GM18868 (cell line): Measurements from ENCODE around the gene ITPR1.
"Not testable (repeated sequence)": the region's sequence is repeated elsewhere in the genome, so short reads cannot be mapped to it uniquely, and the experiment has no call there.

Experiments used
- ATAC-seq: cut with Tn5 transposase; IDR thresholded peaks from one replicate; pipeline ENCODE4 v1.9.1; 2021; ENCODE audit warnings: mild to moderate bottlenecking, moderate library complexity; ENCODE audit not compliant: unreplicated experiment

Gene ITPR1

DNA sequence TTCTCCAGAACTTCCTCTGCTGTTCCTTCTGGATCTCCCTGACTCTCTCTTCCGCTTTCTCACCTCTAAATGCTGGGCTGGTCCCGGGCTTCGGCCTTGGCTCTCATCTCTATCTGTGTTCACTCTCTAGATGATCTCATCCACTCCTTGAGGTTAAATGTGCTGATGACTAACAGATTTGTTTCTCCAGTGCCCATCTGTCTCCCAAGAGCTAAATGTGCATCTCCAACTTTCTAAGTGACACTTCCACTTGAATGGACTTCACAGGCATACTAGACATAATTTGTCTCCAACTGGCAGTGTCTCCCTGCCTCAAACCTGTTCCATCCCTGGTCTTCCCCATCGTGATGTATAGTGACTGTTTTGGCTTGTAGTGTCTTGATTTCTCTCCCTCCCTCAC lies 95.3 kb downstream of the ITPR1 start:
- ATAC-seq = no peak

GRCh38 chr3:4589475-4590097 lies 96.4 kb downstream of the ITPR1 start:
- no peak for ATAC-seq

DNA sequence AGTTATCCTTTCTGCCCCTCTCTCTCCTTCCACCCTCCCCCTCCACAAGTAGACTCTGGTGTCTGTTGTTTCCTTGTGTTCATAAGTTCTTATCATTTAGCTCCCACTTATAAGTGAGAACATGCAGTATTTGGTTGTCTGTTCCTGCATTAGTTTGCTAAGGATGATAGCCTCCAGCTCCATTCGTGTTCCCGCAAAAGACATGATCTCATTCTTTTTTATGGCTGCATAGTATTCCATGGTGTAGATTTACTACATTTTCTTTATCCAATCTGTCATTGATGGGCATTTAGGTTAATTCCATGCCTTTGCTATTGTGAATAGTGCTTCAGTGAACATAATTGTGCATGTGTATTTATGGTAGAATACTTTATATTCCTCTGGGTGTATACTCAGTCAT lies 97.7 kb downstream of the ITPR1 start:
- ATAC-seq = not testable (repeated sequence)

- no peak for ATAC-seq
These were observed 98.5 kb downstream of the ITPR1 start for GRCh38 chr3:4591669-4592068.

DNA sequence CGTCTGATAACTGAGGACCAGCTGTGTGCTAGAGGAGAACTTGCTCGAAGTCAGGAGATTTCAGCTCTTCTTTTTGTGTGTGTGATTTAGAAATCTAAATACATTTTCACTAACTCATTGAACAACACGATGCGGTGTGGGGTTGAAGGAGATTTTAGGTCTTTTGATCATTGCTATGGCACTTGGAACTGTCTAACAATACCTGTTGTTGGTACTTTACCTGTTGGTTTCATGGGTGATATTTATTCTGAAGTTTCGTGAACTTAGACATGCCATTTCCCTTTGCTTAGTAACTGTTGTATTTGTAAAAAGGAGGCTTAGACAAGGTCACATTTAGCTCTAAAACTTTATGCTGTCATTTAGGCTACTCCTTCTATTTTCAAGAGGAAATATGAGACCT lies 99.9 kb downstream of the ITPR1 start:
- no peak for ATAC-seq

GRCh38 chr3:4595710-4596113 lies 102.6 kb downstream of the ITPR1 start:
- ATAC-seq = no peak

DNA sequence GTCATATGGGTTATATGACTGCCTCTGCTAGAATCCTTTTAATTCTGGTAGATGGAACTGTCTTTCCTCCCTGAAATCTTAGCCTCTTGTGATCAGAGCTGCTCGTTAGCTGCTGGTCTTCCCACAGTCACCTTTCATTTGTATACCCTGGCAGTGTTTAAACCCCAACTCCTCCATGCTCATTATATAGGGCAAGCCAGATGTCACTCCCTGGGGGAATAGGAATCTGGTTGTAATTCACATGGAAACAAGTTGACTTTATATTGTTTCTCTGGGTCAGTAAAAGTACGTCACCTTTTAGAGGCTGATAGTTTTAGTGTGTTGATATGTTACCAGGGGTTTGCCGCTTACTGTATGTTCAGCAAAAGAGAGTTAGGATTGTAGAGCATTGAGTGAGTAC lies 103.5 kb downstream of the ITPR1 start:
- no peak for ATAC-seq

GRCh38 chr3:4597208-4597985 lies 104.2 kb downstream of the ITPR1 start:
- ATAC-seq = no peak

- not testable (repeated sequence) for ATAC-seq
These were observed 105.1 kb downstream of the ITPR1 start for GRCh38 chr3:4598232-4598631.

GRCh38 chr3:4599612-4600011 lies 106.5 kb downstream of the ITPR1 start:
- ATAC-seq = no peak

DNA sequence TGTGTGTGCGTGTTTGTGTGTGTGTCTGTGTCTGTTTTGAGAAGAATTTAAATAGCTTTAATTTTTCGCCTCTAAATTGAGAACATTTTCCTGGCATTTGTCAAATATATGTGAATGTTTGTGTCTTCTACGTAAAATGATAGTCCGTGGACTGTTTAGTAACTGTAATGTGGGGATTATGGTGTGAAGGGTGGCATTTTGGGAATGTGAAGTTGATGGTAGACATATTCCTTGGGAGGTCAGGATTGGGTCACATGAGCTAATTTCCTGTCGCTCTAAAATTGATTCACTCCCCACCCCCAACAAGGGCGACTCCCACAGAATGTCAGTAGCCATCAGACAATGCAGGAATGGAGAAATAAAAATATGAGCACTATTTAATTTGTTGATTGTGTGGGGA lies 107.3 kb downstream of the ITPR1 start:
- no peak for ATAC-seq

- ATAC-seq = no peak
These were observed 108.7 kb downstream of the ITPR1 start for GRCh38 chr3:4601892-4602291.

DNA sequence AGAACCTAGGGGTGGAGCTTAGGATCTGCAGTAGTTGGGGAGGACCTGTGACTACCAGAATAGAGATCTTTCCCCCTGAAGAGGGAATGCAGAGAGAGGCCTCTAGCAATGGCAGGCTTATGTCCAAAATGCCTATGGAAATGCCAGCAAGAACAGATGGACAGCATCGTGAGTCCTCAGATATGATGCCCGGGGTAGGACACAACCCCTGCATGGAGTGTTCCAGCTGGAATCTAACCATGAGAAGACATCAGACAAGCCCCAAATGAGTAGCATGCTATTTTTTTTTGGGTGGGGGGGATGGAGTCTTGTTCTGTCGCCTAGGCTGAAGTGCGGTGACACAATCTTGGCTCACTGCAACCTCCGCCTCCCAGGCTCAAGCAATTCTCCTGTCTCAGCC lies 111.5 kb downstream of the ITPR1 start:
- no peak for ATAC-seq

DNA sequence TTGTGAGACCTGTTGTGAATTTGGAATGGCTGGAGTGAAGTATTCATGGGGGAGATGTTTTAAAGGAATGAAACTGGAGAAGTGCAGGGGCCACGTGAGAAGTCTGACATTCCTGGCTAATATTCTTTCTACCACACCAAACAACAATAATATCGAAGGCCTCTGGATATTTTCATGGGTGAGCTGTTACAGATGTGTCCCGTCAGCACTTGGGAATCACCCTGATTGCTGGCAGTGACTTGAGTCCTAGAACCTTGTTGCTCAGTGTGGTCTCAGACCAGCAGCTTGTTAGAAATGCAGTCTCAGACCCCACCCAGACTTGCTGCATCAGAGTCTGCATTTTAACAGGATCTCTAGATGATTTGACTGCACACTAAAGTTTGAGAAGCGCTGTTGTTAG lies 113.8 kb downstream of the ITPR1 start:
- no peak for ATAC-seq

DNA sequence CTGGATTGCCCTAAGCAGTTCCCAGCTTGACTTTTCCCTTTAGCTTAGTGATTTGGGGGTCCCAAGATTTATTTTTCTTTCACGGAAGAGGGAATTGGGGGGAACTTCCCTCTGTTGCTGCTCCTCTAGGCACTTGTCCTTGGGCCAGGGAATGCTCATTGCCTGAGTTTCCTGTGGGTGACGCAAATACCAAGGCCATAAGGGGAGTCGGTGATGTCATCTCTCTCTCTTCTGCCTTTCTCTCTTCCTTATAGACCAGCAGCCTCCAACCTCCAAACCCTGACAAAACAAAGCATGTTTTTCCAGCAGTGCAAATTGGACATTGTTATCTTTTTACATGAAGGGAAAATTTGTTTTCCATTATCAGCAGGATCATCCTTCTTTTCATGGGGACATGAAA lies 120.2 kb downstream of the ITPR1 start:
- ATAC-seq = no peak

- ATAC-seq = no peak
These were observed 120.9 kb downstream of the ITPR1 start for GRCh38 chr3:4614070-4614469.

- no peak for ATAC-seq
These were observed 121.8 kb downstream of the ITPR1 start for GRCh38 chr3:4614927-4615326.

DNA sequence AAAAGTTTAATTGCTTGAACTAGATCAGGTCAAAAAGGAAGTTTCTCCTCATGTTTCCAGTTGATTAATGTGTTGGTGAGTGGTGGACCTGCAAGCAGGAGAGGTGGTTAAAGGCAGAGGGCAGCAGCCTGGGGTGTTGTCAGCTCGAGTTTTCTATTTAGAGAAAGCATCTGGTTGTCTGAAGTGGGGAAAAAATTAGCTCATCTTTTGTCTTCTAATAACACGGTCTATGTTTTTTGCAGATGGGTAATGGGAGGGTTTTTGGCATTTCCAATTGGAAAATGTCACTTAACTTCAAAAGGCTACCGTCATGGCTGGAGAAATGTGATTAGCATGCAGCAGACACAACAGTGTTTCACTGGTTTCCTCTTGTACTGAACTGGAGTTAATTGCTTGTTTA lies 122.6 kb downstream of the ITPR1 start:
- ATAC-seq = no peak

GRCh38 chr3:4623421-4623999 lies 130.4 kb downstream of the ITPR1 start:
- ATAC-seq = no peak

GRCh38 chr3:4627651-4628375 lies 134.7 kb downstream of the ITPR1 start:
- no peak for ATAC-seq

DNA sequence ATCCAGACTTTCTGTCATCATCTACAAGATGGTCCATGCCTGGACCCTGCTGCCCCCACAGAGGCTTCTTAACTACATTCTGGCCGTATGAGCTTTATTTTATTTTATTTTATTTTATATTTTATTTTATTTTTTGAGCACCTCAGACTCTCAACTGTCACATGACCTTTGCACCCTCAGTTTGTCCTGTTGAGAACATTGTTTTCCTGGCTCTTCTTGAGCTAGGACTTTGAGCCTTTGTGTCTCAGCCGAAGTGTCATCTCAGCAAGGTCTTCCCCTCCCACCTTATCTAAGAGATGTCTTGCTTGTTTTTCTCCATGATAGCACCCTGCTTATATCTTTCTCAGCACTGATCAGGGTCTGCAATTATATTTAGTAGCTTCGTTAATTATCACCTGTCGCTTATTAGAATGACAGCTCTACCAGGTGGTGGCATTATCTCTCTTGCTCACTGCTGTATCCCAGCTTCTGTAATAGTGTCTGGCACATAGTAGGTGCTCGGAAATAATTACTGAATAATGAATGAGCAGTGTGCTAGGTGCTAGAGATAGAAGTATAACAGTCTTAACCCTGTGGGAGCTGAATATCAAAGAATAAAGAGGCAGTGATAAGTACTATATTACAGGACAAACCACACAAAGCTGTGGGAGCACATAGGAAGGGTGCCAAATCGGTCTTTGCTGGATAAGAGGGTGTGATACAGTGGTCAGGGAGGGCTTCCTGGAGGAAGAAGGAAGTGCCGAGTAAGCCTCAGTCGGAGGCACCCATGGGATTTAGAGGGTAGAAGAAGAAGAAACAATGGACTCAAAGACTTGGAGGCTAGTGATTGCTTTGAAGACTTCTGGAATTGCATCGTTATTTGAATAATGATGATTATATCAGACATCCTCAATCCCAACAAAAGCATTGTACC lies 136.2 kb downstream of the ITPR1 start:
- no peak for ATAC-seq
